Forelimb muscle (tissue), 1 donor: ENCODE results near the gene BRIX1. TPM values are rescaled to one million over a fixed set of nuclear protein-coding genes. Genes with fewer than 3 reads are reported as not detected.
"Not testable (repeated sequence)": the region's sequence is repeated elsewhere in the genome, so short reads cannot be mapped to it uniquely, and the experiment has no call there.

Source experiments
- DNase-seq: peaks from one replicate; pipeline ENCODE4 v3.0.0-alpha.2; 2013; ENCODE audit warnings: low read depth
- polyA plus RNA-seq: library from polyadenylated mRNA; unstranded; fragments of 120-200 nt; gene quantifications from one replicate; pipeline ENCODE4 v1.2.1, GENCODE V29; 2013; ENCODE audit not compliant: insufficient read length

Gene BRIX1
- polyA plus RNA-seq, 1 donor = 27.7 TPM

DNA sequence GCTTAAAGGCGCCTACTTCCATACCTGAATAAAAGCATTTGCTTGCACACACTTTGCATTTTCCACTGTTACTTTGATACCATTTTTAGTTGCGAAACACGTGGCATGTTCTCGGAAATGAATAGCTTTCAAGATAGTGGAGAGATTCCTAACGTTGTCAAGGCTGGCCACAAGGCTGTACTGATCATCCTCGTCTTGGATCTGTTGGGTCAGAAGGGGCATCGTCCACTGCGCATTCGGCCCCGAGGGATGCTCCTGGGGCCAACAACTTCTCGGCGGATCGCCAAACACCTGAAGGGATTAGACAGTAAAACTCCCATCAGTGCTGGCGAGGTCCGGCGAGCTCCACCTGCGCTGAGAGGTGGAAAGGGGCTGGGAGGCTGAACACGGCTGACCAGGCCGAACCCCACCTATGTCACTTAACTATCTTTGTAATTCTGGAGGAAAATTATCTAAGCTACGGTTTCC is 806 bp upstream of the BRIX1 start:
- no peak for DNase-seq

DNA sequence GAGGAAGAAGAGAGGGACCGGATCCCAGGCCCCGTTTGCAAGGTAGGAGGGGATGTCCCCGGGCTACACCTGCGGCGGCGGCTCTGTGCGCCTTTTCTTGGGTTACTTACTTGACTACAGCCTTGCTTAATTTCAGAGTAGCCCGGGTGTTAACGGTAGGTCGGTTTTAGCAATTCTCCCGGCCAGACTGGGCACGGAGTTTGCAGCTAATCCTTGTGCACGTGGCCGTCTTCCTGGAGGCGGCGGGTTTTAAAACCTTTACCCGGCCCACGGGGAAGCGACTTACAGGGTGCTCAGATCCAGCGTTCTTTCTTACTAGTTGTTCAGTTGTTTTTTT is 313 bp downstream of the BRIX1 start:
- no peak for DNase-seq

DNA sequence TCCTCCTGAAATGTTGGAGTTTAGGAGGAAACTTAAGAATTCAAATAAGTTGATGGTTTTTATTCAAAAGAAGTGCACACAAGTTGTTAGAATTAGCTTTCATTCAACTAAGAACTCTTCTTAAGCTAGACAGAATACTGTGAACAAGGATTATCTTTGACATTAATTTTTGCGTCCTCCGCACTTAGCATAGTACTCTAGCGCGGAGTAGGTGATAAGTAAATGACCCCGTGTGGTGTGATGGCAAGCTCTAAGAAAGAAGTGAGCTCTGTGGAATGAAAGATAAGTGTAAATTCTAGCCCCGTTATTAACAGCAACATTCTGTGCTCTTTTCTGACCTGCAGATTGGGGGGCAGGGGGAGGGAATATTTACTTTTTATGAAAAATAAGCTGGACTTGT is 1.0 kb downstream of the BRIX1 start:
- no peak for DNase-seq

DNA sequence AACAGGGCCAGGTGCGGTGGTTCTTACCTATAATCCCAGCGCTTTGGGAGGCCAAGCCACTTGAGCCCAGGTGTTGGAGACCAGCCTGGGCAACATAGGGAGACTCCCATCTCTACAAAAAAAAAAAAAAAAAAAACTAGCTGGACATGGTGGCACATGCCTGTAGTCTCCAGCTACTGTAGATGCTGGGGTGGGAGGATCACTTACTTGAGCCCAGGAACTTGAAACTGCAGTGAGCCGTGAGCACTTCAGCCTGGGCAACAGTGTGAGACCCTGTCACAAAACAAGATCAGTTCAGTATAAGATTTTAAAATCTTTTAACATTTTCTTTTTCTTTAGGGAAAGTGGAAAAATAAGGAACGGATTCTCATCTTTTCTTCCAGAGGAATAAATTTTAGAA is 2.5 kb downstream of the BRIX1 start:
- DNase-seq = no peak

- DNase-seq = no peak
Observed at GRCh38 chr5:34919077-34919476, 3.6 kb downstream of the BRIX1 start.

- not testable (repeated sequence) for DNase-seq
Observed at GRCh38 chr5:34923256-34923655, 7.7 kb downstream of the BRIX1 start.

- DNase-seq = no peak
Observed at GRCh38 chr5:34923694-34924461, 8.4 kb downstream of the BRIX1 start.

DNA sequence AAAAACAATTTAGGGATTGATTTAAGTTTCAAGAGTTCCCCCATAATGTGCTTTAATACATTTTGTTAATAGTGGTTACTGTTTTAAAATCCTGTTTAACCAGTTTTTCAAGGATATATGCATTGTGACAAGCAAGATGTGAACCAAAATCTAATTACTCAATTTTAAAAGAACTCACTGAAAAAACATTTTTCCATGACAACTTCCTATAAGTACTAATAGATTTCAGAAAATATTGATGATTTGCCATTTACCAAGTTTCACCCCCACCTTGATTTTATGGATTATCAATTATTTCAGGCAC is 8.9 kb downstream of the BRIX1 start:
- no peak for DNase-seq

DNA sequence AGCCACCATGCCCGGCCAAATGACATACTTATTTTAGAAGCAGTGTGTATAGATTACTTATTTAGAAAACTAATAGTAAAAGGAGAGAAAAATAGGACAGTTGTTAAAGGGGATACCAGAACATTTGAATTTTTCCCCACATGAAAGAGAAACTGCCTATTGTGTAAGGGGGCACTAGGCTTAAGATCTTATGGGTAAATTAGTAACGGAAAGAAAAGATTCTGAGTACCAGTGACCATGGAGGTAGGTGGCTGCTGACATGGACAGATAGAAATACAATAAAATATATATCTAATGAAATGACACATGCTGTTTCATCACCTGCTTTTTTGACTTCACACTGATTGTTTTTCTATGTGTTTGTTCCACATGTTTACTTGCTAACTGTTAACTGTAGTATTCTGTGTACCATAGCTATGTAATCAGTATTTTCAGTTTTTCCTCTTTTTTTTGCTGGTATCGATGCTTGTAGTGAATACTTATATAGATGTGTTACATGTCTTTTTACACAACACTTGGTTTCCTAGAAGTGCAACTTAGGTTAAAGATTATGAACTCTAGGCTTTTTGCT is 10.9 kb downstream of the BRIX1 start:
- no peak for DNase-seq

- no peak for DNase-seq
Observed at GRCh38 chr5:34927785-34928184, 12.3 kb downstream of the BRIX1 start.

DNA sequence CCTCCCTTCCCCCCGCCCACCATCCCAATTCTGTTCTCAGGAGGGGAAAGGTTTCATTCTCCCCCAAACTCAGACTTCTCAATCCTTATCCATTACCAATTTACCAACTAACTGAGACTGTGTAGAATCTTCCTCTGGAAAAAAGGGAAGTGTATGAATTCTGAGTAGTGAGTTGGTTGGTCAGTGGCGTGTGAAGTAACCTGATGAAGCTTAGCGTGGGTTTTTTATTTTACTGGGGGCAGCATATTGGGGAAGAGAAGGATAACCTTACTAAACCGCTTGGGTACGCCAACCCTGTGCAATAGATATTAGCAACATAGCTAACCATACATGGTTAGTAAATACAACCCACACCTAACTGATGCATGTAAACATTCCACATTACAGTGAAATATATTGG is 12.8 kb downstream of the BRIX1 start:
- DNase-seq = no peak

DNA sequence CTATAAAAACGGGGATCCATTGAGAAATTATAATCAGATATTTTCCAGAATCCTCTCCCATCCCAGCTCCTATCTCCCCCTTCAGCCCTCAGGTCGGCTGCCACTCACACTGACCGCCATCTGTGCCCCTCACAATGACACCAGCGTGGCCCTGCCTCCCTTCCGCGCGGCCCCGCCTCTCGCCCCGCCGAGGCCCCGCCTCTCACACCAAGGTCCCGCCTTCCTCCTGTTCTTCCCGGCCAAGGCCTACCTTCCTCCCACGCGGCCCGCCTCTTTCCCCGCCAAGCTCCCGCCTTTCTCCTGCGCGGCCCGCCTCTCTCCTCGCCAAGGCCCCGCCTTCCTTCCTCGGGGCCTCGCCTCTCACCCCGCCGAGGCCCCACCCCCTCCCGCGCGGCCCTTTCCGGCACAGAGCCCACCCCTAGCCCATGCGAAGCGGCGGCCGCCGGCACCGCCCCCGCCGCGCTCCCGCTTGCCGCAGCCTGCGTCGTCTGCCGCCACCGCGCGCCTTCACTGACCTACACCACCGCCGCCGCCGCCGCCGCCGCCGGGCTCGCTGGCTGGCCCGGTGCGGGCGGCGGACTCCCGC is 13.7 kb downstream of the BRIX1 start, which contains the start of gene DNAJC21:
Gene DNAJC21 (plus strand): TSS at position 426 of the 586 bp plus-strand sequence. CDS start 261 bp downstream, outside the sequence.
- peak; percentile 81 for DNase-seq

GRCh38 chr5:34929720-34930461 is 14.4 kb downstream of the BRIX1 start:
- DNase-seq = no peak

DNA sequence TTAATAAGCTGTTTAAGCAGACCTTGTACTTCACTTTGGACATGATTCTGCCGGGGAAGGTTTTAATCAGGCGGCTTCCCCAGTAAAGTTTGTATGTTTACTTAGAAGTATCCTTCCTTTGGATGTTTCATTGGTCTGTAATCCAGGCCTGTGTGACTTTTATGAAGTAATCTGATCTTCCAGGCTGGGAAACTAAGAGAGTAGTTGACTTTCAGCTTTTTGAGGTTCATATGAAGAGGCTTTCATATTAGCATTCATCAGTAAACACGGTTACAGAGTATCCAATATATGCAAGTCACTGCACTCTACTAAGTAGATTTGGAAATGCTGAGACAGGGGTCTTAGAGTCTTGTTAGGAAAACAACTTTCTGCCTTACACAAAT is 14.9 kb downstream of the BRIX1 start:
- DNase-seq = no peak

DNA sequence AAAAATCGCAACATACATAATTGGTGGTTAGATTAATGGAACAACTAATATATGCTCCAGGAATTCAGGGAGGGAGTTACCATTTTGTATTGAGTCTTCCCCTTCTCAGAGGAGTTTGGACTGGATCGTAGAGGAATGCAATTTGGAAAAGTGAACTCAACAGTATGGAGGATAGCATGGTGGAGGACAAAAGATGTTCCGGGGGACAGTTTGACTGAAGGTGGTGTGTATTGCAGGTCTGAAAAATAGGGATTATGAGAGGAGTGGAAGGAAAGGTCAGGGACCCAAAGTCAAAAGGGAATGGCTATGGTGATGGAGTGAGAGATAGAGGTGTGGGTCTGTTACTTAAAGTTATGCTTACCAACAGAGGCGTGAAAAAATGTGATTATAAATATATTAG is 15.4 kb downstream of the BRIX1 start:
- DNase-seq = no peak

DNA sequence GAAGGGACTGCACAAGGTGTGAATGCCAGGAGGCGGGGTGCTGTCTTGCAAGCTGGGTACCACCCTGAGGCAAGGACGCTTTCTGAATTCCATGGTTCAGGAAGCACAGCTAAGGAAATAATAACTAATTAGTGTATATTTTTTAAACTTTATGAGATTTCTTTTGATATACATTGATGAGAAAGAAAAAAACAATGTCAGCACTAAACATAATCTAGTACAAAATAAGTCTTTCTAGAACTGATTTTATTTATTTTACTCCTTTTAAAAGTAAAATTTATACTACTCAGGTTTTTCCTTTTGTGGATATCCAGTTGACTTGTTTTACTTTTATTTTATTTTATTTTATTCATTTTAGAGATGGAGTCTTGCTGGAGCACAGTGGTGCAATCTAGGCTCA is 17.4 kb downstream of the BRIX1 start:
- DNase-seq = no peak

DNA sequence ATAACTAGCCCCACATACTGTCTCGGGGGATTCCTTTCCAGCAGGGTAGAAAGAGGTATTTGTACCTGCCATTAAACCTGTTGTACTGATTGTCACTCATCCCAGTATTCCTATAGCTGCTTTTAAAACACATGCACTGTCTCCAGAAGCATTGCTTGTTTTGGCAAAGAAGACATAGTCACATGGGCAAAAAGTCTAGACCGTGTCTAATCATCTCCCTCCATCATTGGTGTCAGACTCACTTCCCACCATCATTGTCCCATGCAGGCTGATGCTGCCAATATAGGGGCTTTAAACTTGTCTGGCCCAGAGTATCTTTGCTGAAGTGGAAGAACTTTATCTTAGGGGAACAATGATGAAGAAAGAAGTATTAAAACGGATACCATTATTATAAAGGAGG is 26.4 kb downstream of the BRIX1 start:
- DNase-seq = no peak

- DNase-seq = no peak
Observed at GRCh38 chr5:34944044-34944443, 28.5 kb downstream of the BRIX1 start.

- DNase-seq = no peak
Observed at GRCh38 chr5:34944460-34945047, 29.0 kb downstream of the BRIX1 start.

- no peak for DNase-seq
Observed at GRCh38 chr5:34957321-34957720, 41.8 kb downstream of the BRIX1 start.

GRCh38 chr5:34957857-34958690 is 42.6 kb downstream of the BRIX1 start:
- DNase-seq = no peak
